Natural killer cell (primary cell): ENCODE results near the gene ITPR1. TPM values are rescaled to one million over a fixed set of nuclear protein-coding genes. Genes with fewer than 3 reads are reported as not detected.
A peak's percentile ranks its signal among the peaks of the same experiment; 100 is the strongest.
"Not testable (repeated sequence)": the region's sequence is repeated elsewhere in the genome, so short reads cannot be mapped to it uniquely, and the experiment has no call there.

ENCODE experiments used
- ATAC-seq, 3 donors: fragments of 150-1000 bp in 2 of 3; fragments of 200-7000 bp in 1 of 3; cut with Tn5 transposase; 1 replicate in 1 of 3; 2 replicates in 2 of 3; pipeline ENCODE4 v1.10.0; 2021; ENCODE audit warnings: mild to moderate bottlenecking in 2 of 3, moderate library complexity in 2 of 3
- DNase-seq, 2 donors: peaks; one replicate each; pipeline versions ENCODE4 v3.0.0 to v3.0.0-alpha.2; 2013 to 2021; ENCODE audit warnings: mixed read lengths in 1 of 2
- H3K27ac ChIP-seq: one replicate; pipeline ENCODE4 v1.5.1; 2013; ENCODE audit warnings: mild to moderate bottlenecking, low read length
- H3K27me3 ChIP-seq: one replicate; pipeline ENCODE4 v1.6.1; 2013; ENCODE audit warnings: low read length; ENCODE audit not compliant: control insufficient read depth, insufficient read depth
- H3K36me3 ChIP-seq: one replicate; pipeline ENCODE4 v1.6.1; 2013; ENCODE audit warnings: low read length; ENCODE audit not compliant: control insufficient read depth, insufficient read depth
- H3K4me1 ChIP-seq: one replicate; pipeline ENCODE4 v1.6.1; 2013; ENCODE audit warnings: low read length; ENCODE audit not compliant: control insufficient read depth, insufficient read depth
- H3K4me3 ChIP-seq: one replicate; pipeline ENCODE4 v1.5.1; 2013; ENCODE audit warnings: low read length
- H3K9me3 ChIP-seq: one replicate; pipeline ENCODE4 v1.6.1; 2013; ENCODE audit warnings: low read length; ENCODE audit not compliant: control insufficient read depth, insufficient read depth
- H3K27ac Mint-ChIP-seq, 2 donors: one replicate each; pipeline ENCODE4 v1.8.0; 2022; ENCODE audit warnings: mild to moderate bottlenecking in 2 of 2, mixed read lengths in 2 of 2, moderate library complexity in 1 of 2
- H3K27me3 Mint-ChIP-seq, 2 donors: one replicate each; pipeline ENCODE4 v1.8.0; 2022; ENCODE audit warnings: low read depth in 2 of 2, mixed read lengths in 2 of 2
- H3K36me3 Mint-ChIP-seq: one replicate; pipeline ENCODE4 v1.8.0; 2022; ENCODE audit warnings: mixed read lengths
- H3K4me1 Mint-ChIP-seq, 2 donors: one replicate each; pipeline ENCODE4 v1.8.0; 2022; ENCODE audit warnings: mixed read lengths in 2 of 2
- H3K4me3 Mint-ChIP-seq: one replicate; pipeline ENCODE4 v1.8.0; 2022; ENCODE audit warnings: mild to moderate bottlenecking, moderate library complexity, mixed read lengths
- H3K9me3 Mint-ChIP-seq, 2 donors: one replicate each; pipeline ENCODE4 v1.8.0; 2022; ENCODE audit warnings: mixed read lengths in 2 of 2
- WGBS: methylation state at CpG from one replicate; pipeline ENCODE4 v1.1.7; 2013; ENCODE audit warnings: missing lambda C conversion rate; ENCODE audit not compliant: insufficient coverage; 5-methylcytosine and 5-hydroxymethylcytosine counted together
- intact Hi-C: fragments of 100-400 bp; cut with micrococcal nuclease; formaldehyde crosslinking; loops from one replicate; pipeline ENCODE4 v1.14.2; 2022
- total RNA-seq, 4 donors: library from RNA; stranded (reverse); fragments of 120-200 nt in 1 of 4; gene quantifications; one replicate each; pipeline versions ENCODE4 v1.2.3 to v1.2.4, GENCODE V29; 2013 to 2022
- TF ChIP-seq, protein P1 (sequence below): fragments of 200-600 bp; IDR thresholded peaks from one replicate; pipeline ENCODE4 v1.8.0; 2022; ENCODE audit warnings: antibody characterized with exemption

The ITPR1 gene
- total RNA-seq, 3 donors from 2014 or later (not counting 1 experiment from before 2014, with no cell fraction given): 86.7 to 123 (median 94.8) TPM

DNA sequence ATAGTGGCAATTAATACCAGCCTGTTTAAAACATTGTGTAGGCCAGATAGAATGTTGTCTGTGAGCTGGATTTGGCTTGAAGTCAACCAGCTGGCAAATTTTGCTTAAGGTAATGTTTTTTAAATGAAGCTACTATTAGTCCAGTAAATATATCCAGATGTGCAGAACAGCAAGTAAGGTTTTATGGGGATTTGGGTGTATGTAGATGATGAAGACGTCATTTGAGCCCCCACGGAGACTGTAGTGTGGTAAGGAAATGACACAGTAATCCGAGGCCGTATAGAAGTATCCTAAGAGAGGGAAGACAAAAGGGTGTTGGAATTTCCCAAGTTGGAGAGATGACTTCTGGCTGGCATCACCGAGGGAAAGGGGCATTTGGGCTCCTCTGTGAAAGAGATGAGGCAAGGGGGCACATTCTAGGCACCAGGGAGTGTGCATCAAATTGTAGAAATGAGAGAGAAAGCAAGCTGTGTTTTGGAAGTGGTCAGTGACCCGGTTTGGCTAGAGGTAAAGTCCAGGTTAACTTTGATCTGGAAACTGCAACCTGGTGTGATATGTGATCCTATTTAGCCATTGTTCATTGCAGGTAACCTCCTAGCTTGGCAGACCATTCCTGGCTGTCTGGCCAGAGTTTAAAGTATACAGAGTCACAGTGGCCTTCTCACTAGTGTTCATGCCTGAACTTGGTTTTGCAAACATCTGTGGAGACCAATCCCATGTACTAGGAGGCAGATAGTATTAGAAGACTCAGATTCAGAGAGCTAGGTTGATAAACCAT is 104.2 kb downstream of the ITPR1 start:
- Histone ChIP-seq H3K27ac (no peak overlapping the region), H3K4me3 (no peak overlapping the region), H3K4me1 (no peaks in the 10 kb centered on the region), H3K27me3 (no peaks in the 10 kb centered on the region), H3K9me3 (no peaks in the 10 kb centered on the region), H3K36me3 (no peaks in the 10 kb centered on the region)
- no peak overlapping the region for H3K4me3 Mint-ChIP-seq
- peaks cover 53 to 59% of the 10 kb centered on the region in 2 donors for H3K4me1 Mint-ChIP-seq
- no peaks in the 10 kb centered on the region for H3K36me3 Mint-ChIP-seq
- TF ChIP-seq, protein P1, sequence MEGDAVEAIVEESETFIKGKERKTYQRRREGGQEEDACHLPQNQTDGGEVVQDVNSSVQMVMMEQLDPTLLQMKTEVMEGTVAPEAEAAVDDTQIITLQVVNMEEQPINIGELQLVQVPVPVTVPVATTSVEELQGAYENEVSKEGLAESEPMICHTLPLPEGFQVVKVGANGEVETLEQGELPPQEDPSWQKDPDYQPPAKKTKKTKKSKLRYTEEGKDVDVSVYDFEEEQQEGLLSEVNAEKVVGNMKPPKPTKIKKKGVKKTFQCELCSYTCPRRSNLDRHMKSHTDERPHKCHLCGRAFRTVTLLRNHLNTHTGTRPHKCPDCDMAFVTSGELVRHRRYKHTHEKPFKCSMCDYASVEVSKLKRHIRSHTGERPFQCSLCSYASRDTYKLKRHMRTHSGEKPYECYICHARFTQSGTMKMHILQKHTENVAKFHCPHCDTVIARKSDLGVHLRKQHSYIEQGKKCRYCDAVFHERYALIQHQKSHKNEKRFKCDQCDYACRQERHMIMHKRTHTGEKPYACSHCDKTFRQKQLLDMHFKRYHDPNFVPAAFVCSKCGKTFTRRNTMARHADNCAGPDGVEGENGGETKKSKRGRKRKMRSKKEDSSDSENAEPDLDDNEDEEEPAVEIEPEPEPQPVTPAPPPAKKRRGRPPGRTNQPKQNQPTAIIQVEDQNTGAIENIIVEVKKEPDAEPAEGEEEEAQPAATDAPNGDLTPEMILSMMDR: no peak
- peak overlapping the region in 1 of 2 donors; percentile 22 for H3K27ac Mint-ChIP-seq
- DNase-seq (no peak), ATAC-seq (no peak)
- intact Hi-C loops: no loop called here
- no peaks in the 10 kb centered on the region for H3K9me3 Mint-ChIP-seq
- WGBS: 73% methylated on average over 6 of the region's 6 CpGs
- no peaks in the 10 kb centered on the region for H3K27me3 Mint-ChIP-seq

DNA sequence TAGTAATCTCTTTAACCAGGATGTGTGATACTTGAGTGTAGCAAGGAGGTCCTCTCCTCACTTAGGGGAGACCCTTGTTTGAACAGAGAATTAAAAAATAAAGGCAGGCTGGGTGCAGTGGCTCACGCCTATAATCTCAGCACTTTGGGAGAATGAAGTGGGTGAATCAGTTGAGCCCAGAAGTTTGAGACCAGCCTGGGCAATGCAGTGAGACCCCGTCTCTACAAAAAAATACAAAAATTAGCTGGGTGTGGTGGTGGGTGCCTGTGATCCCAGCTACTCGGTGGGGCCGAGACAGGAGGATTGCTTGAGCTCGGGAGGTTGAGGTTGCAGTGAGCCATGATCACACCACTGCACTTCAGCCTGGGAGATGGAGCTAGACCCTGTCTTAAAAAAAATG is 105.1 kb downstream of the ITPR1 start:
- intact Hi-C loops, H3K36me3 ChIP-seq, H3K27ac ChIP-seq, H3K27me3 Mint-ChIP-seq, H3K4me3 Mint-ChIP-seq, H3K9me3 ChIP-seq, H3K27me3 ChIP-seq, ATAC-seq, H3K4me3 ChIP-seq, H3K4me1 ChIP-seq, H3K36me3 Mint-ChIP-seq, DNase-seq, H3K9me3 Mint-ChIP-seq: not testable (repeated sequence)
- WGBS: 94% methylated on average over 5 of the region's 5 CpGs
- Mint-ChIP-seq H3K27ac (peak overlapping the region in 1 of 2 donors; percentile 10), H3K4me1 (peaks cover 51 to 57% of the 10 kb centered on the region in 2 donors)

DNA sequence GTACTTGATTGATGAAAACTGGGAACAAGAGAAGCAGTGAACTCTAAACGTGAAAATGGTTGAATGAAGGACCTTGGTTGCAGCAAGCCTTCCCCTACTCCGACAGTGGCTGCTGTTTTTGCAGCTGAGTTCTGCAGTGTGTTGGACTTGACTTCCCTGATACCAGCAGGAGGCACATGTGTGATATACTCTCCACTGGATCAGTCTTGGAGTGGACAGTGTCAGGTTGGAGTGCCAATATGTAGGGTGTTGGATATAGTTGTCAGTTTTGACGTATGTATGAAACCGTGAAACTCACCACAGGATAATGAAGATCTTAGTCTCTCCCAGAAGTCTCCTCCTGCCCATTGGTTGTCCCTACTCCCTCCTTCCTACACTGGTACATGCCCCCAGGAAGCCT is 106.5 kb downstream of the ITPR1 start:
- Histone ChIP-seq H3K36me3 (no peaks in the 10 kb centered on the region), H3K4me1 (no peaks in the 10 kb centered on the region), H3K4me3 (no peak overlapping the region), H3K27ac (no peak overlapping the region), H3K27me3 (no peaks in the 10 kb centered on the region), H3K9me3 (no peaks in the 10 kb centered on the region)
- 75% methylated on average over 3 of the region's 4 CpGs for WGBS
- intact Hi-C loops: no loop called here
- H3K27ac Mint-ChIP-seq: peak overlapping the region in 1 of 2 donors; percentile 23
- no peaks in the 10 kb centered on the region for H3K27me3 Mint-ChIP-seq
- DNase-seq (no peak), ATAC-seq (no peak)
- peaks cover 41 to 54% of the 10 kb centered on the region in 2 donors for H3K4me1 Mint-ChIP-seq
- no peaks in the 10 kb centered on the region for H3K36me3 Mint-ChIP-seq
- TF ChIP-seq, protein P1: no peak
- H3K9me3 Mint-ChIP-seq: no peaks in the 10 kb centered on the region
- no peak overlapping the region for H3K4me3 Mint-ChIP-seq

DNA sequence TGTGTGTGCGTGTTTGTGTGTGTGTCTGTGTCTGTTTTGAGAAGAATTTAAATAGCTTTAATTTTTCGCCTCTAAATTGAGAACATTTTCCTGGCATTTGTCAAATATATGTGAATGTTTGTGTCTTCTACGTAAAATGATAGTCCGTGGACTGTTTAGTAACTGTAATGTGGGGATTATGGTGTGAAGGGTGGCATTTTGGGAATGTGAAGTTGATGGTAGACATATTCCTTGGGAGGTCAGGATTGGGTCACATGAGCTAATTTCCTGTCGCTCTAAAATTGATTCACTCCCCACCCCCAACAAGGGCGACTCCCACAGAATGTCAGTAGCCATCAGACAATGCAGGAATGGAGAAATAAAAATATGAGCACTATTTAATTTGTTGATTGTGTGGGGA is 107.3 kb downstream of the ITPR1 start:
- H3K27me3 ChIP-seq: no peaks in the 10 kb centered on the region
- H3K9me3 ChIP-seq: no peaks in the 10 kb centered on the region
- peaks cover 38 to 49% of the 10 kb centered on the region in 2 donors for H3K4me1 Mint-ChIP-seq
- no peak overlapping the region for H3K27ac ChIP-seq
- H3K4me3 Mint-ChIP-seq: no peak overlapping the region
- H3K36me3 ChIP-seq: no peaks in the 10 kb centered on the region
- intact Hi-C loops: no loop called here
- WGBS: 86% methylated on average over 5 of the region's 6 CpGs
- no peaks in the 10 kb centered on the region for H3K9me3 Mint-ChIP-seq
- no peaks in the 10 kb centered on the region for H3K36me3 Mint-ChIP-seq
- H3K4me3 ChIP-seq: no peak overlapping the region
- H3K27me3 Mint-ChIP-seq: no peaks in the 10 kb centered on the region
- TF ChIP-seq, protein P1: no peak
- ATAC-seq: no peak
- DNase-seq: no peak
- no peak overlapping the region for H3K27ac Mint-ChIP-seq
- H3K4me1 ChIP-seq: no peaks in the 10 kb centered on the region
